K562 (cell line): Measurements from ENCODE around the gene PPM1N. TPM values are rescaled to one million over a fixed set of nuclear protein-coding genes. Genes with fewer than 3 reads are reported as not detected.

Source experiments
- BHLHE40 ChIP-seq: IDR thresholded peaks from 2 replicates; pipeline ENCODE4 v1.6.1; 2011; ENCODE audit warnings: low read length, improper control_type of control experiment
- CBX1 ChIP-seq: sonication (generic); IDR thresholded peaks from 2 replicates; pipeline ENCODE4 v1.6.1; 2016; ENCODE audit warnings: antibody characterized with exemption, low read depth, mild to moderate bottlenecking
- CBX3 ChIP-seq, 2 experiments: IDR thresholded peaks; 1 replicate in 1 of 2; 2 replicates in 1 of 2; pipeline ENCODE4 v1.6.1; 2012; ENCODE audit warnings: inconsistent platforms in 2 of 2, low read length in 2 of 2, borderline replicate concordance in 1 of 2, control low read depth in 1 of 2
- DNMT1 ChIP-seq: fragments of 450-650 bp; IDR thresholded peaks from 2 replicates; pipeline ENCODE4 v1.6.1; 2016; ENCODE audit warnings: antibody characterized with exemption, mild to moderate bottlenecking
- GATAD2B ChIP-seq: fragments of 450-650 bp; IDR thresholded peaks from 2 replicates; pipeline ENCODE4 v1.6.1; 2017; ENCODE audit warnings: mild to moderate bottlenecking, borderline replicate concordance
- KDM4B ChIP-seq, 2 experiments: fragments of 450-650 bp in 1 of 2; sonication (generic) in 1 of 2; IDR thresholded peaks; 2 replicates each; pipeline ENCODE4 v1.6.1; 2016 to 2017; ENCODE audit warnings: borderline replicate concordance in 2 of 2, antibody characterized with exemption in 1 of 2, low read depth in 1 of 2, mild to moderate bottlenecking in 1 of 2
- MAZ ChIP-seq, 2 experiments: fragments of 450-650 bp in 1 of 2; sonication (generic) in 1 of 2; formaldehyde crosslinking; IDR thresholded peaks in 1 of 2; conservative IDR thresholded peaks in 1 of 2; 2 replicates each; pipeline versions ENCODE4 v1.4.0 to v1.5.0; 2020; ENCODE audit warnings: mild to moderate bottlenecking in 1 of 2, missing genetic modification reagents in 1 of 2
- PTBP1 ChIP-seq: fragments of 200-400 bp; formaldehyde crosslinking; IDR thresholded peaks from 2 replicates; pipeline ENCODE4 v1.6.1; 2017; ENCODE audit warnings: low read depth, low read length
- SIRT6 ChIP-seq: IDR thresholded peaks from one replicate; pipeline ENCODE4 v1.6.1; 2012; ENCODE audit warnings: low read depth, mild to moderate bottlenecking, control low read depth, inconsistent platforms, low read length, moderate library complexity
- SMARCB1 ChIP-seq: IDR thresholded peaks from 2 replicates; pipeline ENCODE4 v1.6.1; 2011; ENCODE audit warnings: improper control_type of control experiment, low read depth; ENCODE audit not compliant: insufficient read length
- STAG1 ChIP-seq: sonication (generic); formaldehyde crosslinking; IDR thresholded peaks from 2 replicates; pipeline ENCODE4 v1.5.0; 2020; ENCODE audit warnings: missing genetic modification reagents, borderline replicate concordance
- XRCC5 ChIP-seq: fragments of 200-400 bp; formaldehyde crosslinking; IDR thresholded peaks from 2 replicates; pipeline ENCODE4 v1.6.1; 2017; ENCODE audit warnings: low read depth, mild to moderate bottlenecking, low read length
- ZNF766 ChIP-seq: fragments of 200-800 bp; sonication (Bioruptor generic); conservative IDR thresholded peaks from 2 replicates; pipeline ENCODE4 v1.6.1; 2016; ENCODE audit warnings: missing genetic modification characterization, missing compliant biosample characterization
- polyA plus RNA-seq, 8 experiments: library from polyadenylated mRNA; depleted of rRNA in 4 of 8; stranded (reverse) in 5 of 8; unstranded in 3 of 8; fragments of >200 nt; fragmentation: Nextera tagmentation in 2 of 8; fragmentation: Illumina TruSeq in 1 of 8; extraction: Ambion mirVana in 2 of 8; extraction: Trizol in 1 of 8; gene quantifications; 2 replicates each; pipeline versions ENCODE4 v1.2.1 to v1.2.3, GENCODE V29; 2011 to 2014; ENCODE audit warnings: inconsistent platforms in 1 of 8, missing spikeins in 1 of 8
- total RNA-seq, 7 experiments: library from RNA; depleted of rRNA in 6 of 7; stranded (reverse); fragments of >200 nt in 6 of 7; fragmentation: Illumina TruSeq in 2 of 7; extraction: Trizol in 2 of 7; gene quantifications; 2 replicates each; pipeline versions ENCODE4 v1.2.1 to v1.2.3, GENCODE V29; 2011 to 2021; ENCODE audit warnings: low replicate concordance in 1 of 7
- TF ChIP-seq, protein P1 (sequence below): fragments of 150-350 bp; conservative IDR thresholded peaks from 2 replicates; pipeline ENCODE4 v1.6.1; 2014; ENCODE audit warnings: low read length
- TF ChIP-seq, protein P2 (sequence below), 2 experiments: fragments of 200-800 bp in 1 of 2; sonication (Bioruptor generic) in 1 of 2; sonication (generic) in 1 of 2; formaldehyde crosslinking in 1 of 2; IDR thresholded peaks in 1 of 2; conservative IDR thresholded peaks in 1 of 2; 2 replicates each; pipeline versions ENCODE4 v1.5.0 to v1.6.1; 2016 to 2020; ENCODE audit warnings: missing compliant biosample characterization in 1 of 2, missing genetic modification characterization in 1 of 2, missing genetic modification reagents in 1 of 2
- TF ChIP-seq, protein P3 (sequence below): sonication (generic); formaldehyde crosslinking; IDR thresholded peaks from 2 replicates; pipeline ENCODE4 v1.8.0; 2022; ENCODE audit warnings: mild to moderate bottlenecking, low read depth, missing genetic modification reagents
- TF ChIP-seq, protein P4 (sequence below): fragments of 250-450 bp; sonication (Bioruptor Pico); IDR thresholded peaks from 2 replicates; pipeline ENCODE4 v1.4.0; 2020; ENCODE audit warnings: mild to moderate bottlenecking, moderate library complexity

PPM1N gene
- total and polyA plus RNA-seq, 9 of the 15 experiments (the other 6 are each of a cell fraction or from before 2014, with no cell fraction given): 4.5 to 15.6 (median 8.7) TPM

DNA sequence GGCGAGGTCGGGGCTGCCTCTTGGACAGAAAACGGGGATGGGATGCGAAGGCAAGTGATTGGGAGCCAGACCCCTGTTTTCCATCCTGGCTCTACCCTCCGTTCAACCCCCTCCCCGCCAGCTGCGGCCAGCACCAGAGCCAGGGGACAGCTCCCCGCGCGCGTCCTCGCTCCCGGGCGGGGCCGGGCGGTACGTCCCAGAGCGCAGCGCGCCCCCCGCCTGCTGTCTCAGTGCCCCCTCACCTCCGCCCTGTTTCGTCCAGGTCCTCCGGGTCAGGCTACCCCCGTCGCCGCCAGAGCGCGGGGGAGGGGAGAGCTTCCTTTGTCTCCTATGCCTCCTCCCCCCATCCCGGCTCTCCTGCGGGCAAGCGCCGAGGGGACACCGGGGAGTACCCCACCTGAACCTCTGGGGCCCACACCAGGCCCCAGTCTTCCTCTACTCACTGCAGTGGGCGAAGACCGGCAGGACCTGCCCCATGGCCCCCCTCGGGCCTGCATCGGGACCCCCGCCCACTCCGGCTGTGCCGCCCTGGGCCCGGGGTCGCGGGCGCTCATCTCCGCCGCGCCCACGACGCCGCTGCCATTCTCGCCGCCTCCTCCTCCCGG is 1.8 kb upstream of the PPM1N start (continued):
- TF ChIP-seq, protein P1, sequence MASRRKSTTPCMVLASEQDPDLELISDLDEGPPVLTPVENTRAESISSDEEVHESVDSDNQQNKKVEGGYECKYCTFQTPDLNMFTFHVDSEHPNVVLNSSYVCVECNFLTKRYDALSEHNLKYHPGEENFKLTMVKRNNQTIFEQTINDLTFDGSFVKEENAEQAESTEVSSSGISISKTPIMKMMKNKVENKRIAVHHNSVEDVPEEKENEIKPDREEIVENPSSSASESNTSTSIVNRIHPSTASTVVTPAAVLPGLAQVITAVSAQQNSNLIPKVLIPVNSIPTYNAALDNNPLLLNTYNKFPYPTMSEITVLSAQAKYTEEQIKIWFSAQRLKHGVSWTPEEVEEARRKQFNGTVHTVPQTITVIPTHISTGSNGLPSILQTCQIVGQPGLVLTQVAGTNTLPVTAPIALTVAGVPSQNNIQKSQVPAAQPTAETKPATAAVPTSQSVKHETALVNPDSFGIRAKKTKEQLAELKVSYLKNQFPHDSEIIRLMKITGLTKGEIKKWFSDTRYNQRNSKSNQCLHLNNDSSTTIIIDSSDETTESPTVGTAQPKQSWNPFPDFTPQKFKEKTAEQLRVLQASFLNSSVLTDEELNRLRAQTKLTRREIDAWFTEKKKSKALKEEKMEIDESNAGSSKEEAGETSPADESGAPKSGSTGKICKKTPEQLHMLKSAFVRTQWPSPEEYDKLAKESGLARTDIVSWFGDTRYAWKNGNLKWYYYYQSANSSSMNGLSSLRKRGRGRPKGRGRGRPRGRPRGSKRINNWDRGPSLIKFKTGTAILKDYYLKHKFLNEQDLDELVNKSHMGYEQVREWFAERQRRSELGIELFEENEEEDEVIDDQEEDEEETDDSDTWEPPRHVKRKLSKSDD: no peak
- TF ChIP-seq DNMT1 (no peak), MAZ (CRISPR knock-in tag; conservative IDR thresholded peaks at IDR 0.05 in 1 of 2, IDR thresholded peaks at IDR 0.05 in 1 of 2) (peak; percentile 94 to 96), GATAD2B (0 out of 2 replicates have a peak, but pooled peaks have one; percentile 49), BHLHE40 (no peak), XRCC5 (peak; percentile 59; the same call in 1 of the 2 replicates), CBX1 (no peak; the same call in 1 of the 2 replicates), CBX3 (IDR thresholded peaks at IDR 0.05; ENCODE audit: borderline replicate concordance in 1 of 2, low read length in 2 of 2) (no peak), KDM4B (IDR thresholded peaks at IDR 0.05; ENCODE audit: borderline replicate concordance in 2 of 2, low read depth in 1 of 2) (no peak), SMARCB1 (no peak), ZNF766 (CRISPR knock-in tag) (no peak; the same call in 1 of the 2 replicates), PTBP1 (no peak), SIRT6 (no peak), STAG1 (CRISPR knock-in tag) (peak; percentile 56; the same call in 1 of the 2 replicates)
- TF ChIP-seq, protein P2, sequence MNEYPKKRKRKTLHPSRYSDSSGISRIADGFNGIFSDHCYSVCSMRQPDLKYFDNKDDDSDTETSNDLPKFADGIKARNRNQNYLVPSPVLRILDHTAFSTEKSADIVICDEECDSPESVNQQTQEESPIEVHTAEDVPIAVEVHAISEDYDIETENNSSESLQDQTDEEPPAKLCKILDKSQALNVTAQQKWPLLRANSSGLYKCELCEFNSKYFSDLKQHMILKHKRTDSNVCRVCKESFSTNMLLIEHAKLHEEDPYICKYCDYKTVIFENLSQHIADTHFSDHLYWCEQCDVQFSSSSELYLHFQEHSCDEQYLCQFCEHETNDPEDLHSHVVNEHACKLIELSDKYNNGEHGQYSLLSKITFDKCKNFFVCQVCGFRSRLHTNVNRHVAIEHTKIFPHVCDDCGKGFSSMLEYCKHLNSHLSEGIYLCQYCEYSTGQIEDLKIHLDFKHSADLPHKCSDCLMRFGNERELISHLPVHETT (CRISPR knock-in tag; conservative IDR thresholded peaks at IDR 0.05 in 1 of 2, IDR thresholded peaks at IDR 0.05 in 1 of 2): no peak
- TF ChIP-seq, protein P3, sequence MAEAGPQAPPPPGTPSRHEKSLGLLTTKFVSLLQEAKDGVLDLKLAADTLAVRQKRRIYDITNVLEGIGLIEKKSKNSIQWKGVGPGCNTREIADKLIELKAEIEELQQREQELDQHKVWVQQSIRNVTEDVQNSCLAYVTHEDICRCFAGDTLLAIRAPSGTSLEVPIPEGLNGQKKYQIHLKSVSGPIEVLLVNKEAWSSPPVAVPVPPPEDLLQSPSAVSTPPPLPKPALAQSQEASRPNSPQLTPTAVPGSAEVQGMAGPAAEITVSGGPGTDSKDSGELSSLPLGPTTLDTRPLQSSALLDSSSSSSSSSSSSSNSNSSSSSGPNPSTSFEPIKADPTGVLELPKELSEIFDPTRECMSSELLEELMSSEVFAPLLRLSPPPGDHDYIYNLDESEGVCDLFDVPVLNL (CRISPR knock-in tag): 0 out of 2 replicates have a peak, but pooled peaks have one; percentile 58
- TF ChIP-seq, protein P4, sequence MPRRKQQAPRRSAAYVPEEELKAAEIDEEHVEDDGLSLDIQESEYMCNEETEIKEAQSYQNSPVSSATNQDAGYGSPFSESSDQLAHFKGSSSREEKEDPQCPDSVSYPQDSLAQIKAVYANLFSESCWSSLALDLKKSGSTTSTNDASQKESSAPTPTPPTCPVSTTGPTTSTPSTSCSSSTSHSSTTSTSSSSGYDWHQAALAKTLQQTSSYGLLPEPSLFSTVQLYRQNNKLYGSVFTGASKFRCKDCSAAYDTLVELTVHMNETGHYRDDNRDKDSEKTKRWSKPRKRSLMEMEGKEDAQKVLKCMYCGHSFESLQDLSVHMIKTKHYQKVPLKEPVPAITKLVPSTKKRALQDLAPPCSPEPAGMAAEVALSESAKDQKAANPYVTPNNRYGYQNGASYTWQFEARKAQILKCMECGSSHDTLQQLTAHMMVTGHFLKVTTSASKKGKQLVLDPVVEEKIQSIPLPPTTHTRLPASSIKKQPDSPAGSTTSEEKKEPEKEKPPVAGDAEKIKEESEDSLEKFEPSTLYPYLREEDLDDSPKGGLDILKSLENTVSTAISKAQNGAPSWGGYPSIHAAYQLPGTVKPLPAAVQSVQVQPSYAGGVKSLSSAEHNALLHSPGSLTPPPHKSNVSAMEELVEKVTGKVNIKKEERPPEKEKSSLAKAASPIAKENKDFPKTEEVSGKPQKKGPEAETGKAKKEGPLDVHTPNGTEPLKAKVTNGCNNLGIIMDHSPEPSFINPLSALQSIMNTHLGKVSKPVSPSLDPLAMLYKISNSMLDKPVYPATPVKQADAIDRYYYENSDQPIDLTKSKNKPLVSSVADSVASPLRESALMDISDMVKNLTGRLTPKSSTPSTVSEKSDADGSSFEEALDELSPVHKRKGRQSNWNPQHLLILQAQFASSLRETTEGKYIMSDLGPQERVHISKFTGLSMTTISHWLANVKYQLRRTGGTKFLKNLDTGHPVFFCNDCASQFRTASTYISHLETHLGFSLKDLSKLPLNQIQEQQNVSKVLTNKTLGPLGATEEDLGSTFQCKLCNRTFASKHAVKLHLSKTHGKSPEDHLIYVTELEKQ (CRISPR knock-in tag): no peak
